Liver (tissue), 9 donors: ENCODE measurements around the gene PDE4D. TPM values are rescaled to one million over a fixed set of nuclear protein-coding genes. Genes with fewer than 3 reads are reported as not detected.

ENCODE experiments used
- DNase-seq: peaks from one replicate; pipeline ENCODE4 v3.0.0-alpha.2; 2017; ENCODE audit warnings: low spot score
- H3K27ac ChIP-seq, 2 donors: one replicate each; pipeline ENCODE4 v1.7.0; 2013; ENCODE audit warnings: inconsistent platforms in 2 of 2, low read length in 2 of 2, control low read depth in 1 of 2, low read depth in 1 of 2, mild to moderate bottlenecking in 1 of 2
- H3K27me3 ChIP-seq, 4 donors: one replicate each; pipeline versions ENCODE4 v1.6.1 to v1.7.0; 2013; ENCODE audit warnings: low read length in 3 of 4, inconsistent platforms in 1 of 4, mild to moderate bottlenecking in 1 of 4, moderate library complexity in 1 of 4; ENCODE audit not compliant: control insufficient read depth in 4 of 4, insufficient read depth in 4 of 4
- H3K36me3 ChIP-seq, 4 donors: one replicate each; pipeline versions ENCODE4 v1.6.1 to v1.7.0; 2013; ENCODE audit warnings: low read length in 3 of 4, mild to moderate bottlenecking in 3 of 4, low read depth in 1 of 4, moderate library complexity in 1 of 4; ENCODE audit not compliant: control insufficient read depth in 4 of 4, insufficient read depth in 3 of 4
- H3K4me1 ChIP-seq, 4 donors: one replicate each; pipeline versions ENCODE4 v1.6.1 to v1.7.0; 2013; ENCODE audit warnings: low read length in 3 of 4, mild to moderate bottlenecking in 3 of 4, moderate library complexity in 1 of 4; ENCODE audit not compliant: control insufficient read depth in 4 of 4, insufficient read depth in 4 of 4
- H3K4me3 ChIP-seq, 3 donors: one replicate each; pipeline versions ENCODE4 v1.6.1 to v1.7.0; 2013; ENCODE audit warnings: low read length in 3 of 3, control low read depth in 1 of 3, low read depth in 1 of 3, mild to moderate bottlenecking in 1 of 3
- H3K9ac ChIP-seq, 2 donors: one replicate each; pipeline ENCODE4 v1.7.0; 2013; ENCODE audit warnings: low read length in 2 of 2, mild to moderate bottlenecking in 2 of 2, moderate library complexity in 2 of 2, control low read depth in 1 of 2, low read depth in 1 of 2
- H3K9me3 ChIP-seq, 4 donors: one replicate each; pipeline versions ENCODE4 v1.6.1 to v1.7.0; 2013; ENCODE audit warnings: low read length in 3 of 4; ENCODE audit not compliant: control insufficient read depth in 4 of 4
- ATF3 ChIP-seq: IDR thresholded peaks from 2 replicates; pipeline ENCODE4 v1.6.1; 2016; ENCODE audit warnings: antibody characterized with exemption
- EGR1 ChIP-seq, 2 donors: IDR thresholded peaks; 2 replicates each; pipeline ENCODE4 v1.6.1; 2016 to 2018; ENCODE audit warnings: antibody characterized with exemption in 2 of 2, low read depth in 2 of 2
- FOXA2 ChIP-seq: IDR thresholded peaks from 2 replicates; pipeline ENCODE4 v1.6.1; 2016; ENCODE audit warnings: antibody characterized with exemption
- GABPA ChIP-seq, 2 donors: IDR thresholded peaks in 1 of 2; conservative IDR thresholded peaks in 1 of 2; 2 replicates each; pipeline ENCODE4 v1.6.1; 2016; ENCODE audit warnings: antibody characterized with exemption in 2 of 2, mild to moderate bottlenecking in 1 of 2, moderate library complexity in 1 of 2
- HNF4A ChIP-seq, 2 donors: conservative IDR thresholded peaks; 2 replicates each; pipeline ENCODE4 v1.6.1; 2016; ENCODE audit warnings: antibody characterized with exemption in 2 of 2, mild to moderate bottlenecking in 2 of 2
- NR2F2 ChIP-seq: IDR thresholded peaks from 2 replicates; pipeline ENCODE4 v1.6.1; 2016; ENCODE audit warnings: antibody characterized with exemption
- RXRA ChIP-seq, 2 donors: IDR thresholded peaks; 2 replicates each; pipeline ENCODE4 v1.6.1; 2017 to 2018; ENCODE audit warnings: antibody characterized with exemption in 2 of 2, mild to moderate bottlenecking in 1 of 2
- TAF1 ChIP-seq: conservative IDR thresholded peaks from 2 replicates; pipeline ENCODE4 v1.6.1; 2016; ENCODE audit warnings: antibody characterized with exemption, mild to moderate bottlenecking
- ZBTB33 ChIP-seq: IDR thresholded peaks from 2 replicates; pipeline ENCODE4 v1.6.1; 2016; ENCODE audit warnings: antibody characterized with exemption
- WGBS: extraction: QIAGEN DNeasy Blood & Tissue Kit; methylation state at CpG from one replicate; pipeline ENCODE4 v1.1.7; 2013; 5-methylcytosine and 5-hydroxymethylcytosine counted together
- polyA plus RNA-seq, 2 donors: library from polyadenylated mRNA; stranded (reverse) in 1 of 2; unstranded in 1 of 2; fragments of 200-250 nt in 1 of 2; fragments of >200 nt in 1 of 2; fragmentation: Nextera tagmentation in 1 of 2; extraction: Ambion mirVana in 1 of 2; gene quantifications; one replicate each; pipeline versions ENCODE4 v1.2.1 to v1.2.3, GENCODE V29; 2013 to 2015
- total RNA-seq, 2 donors: library from RNA; depleted of rRNA; stranded (reverse); fragments of >200 nt; gene quantifications; one replicate each; pipeline ENCODE4 v1.2.3, GENCODE V29; 2014
- TF ChIP-seq, protein P1 (sequence below): IDR thresholded peaks from 2 replicates; pipeline ENCODE4 v1.6.1; 2016; ENCODE audit warnings: antibody characterized with exemption
- TF ChIP-seq, protein P2 (sequence below): IDR thresholded peaks from 2 replicates; pipeline ENCODE4 v1.6.1; 2016; ENCODE audit warnings: antibody characterized with exemption, mild to moderate bottlenecking
- TF ChIP-seq, protein P3 (sequence below): fragments of 150-350 bp; IDR thresholded peaks from 2 replicates; pipeline ENCODE4 v1.5.1; 2017; ENCODE audit warnings: improper control_type of control experiment, low read depth, low read length; ENCODE audit not compliant: missing input control
- donor health status: healthy.
- donor health status: healthy.
- donor health status: healthy.
- donor health status: healthy.
- donor health status: healthy.

The PDE4D gene
- total and polyA plus RNA-seq, 4 donors = 0.67 to 11.9 (median 6.5) TPM

DNA sequence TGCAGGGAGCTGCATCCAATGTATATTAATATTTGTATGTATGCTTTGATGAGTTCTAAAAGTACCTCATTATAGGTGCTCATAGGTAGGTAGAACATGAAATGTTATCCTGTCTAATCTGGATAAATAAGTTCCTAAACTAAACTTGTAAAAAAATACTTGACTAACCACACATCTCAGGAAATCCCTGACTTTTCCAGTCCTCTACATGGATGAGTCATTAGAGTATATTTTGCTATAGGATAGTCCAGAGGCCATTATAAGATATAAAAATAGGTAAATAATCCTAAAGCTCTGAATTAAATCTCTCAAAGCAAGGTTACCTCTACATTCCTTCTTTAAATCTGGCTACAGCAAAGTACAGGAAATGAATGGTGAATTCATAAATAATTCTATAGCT lies 906.3 kb downstream of the PDE4D start:
- no peaks in the 10 kb centered on the region for H3K27me3 ChIP-seq
- H3K9ac ChIP-seq = no peak overlapping the region
- no peaks in the 10 kb centered on the region for H3K36me3 ChIP-seq
- H3K4me1 ChIP-seq = no peaks in the 10 kb centered on the region
- H3K27ac ChIP-seq = no peak overlapping the region
- H3K9me3 ChIP-seq = no peaks in the 10 kb centered on the region
- H3K4me3 ChIP-seq = no peak overlapping the region
- DNase-seq = no peak
- TF ChIP-seq TAF1 (no peak), FOXA2 (no peak), RXRA (IDR thresholded peaks at IDR 0.05) (no peak), GABPA (IDR thresholded peaks at IDR 0.05 in 1 of 2, conservative IDR thresholded peaks at IDR 0.05 in 1 of 2) (no peak)
- TF ChIP-seq, protein P1, sequence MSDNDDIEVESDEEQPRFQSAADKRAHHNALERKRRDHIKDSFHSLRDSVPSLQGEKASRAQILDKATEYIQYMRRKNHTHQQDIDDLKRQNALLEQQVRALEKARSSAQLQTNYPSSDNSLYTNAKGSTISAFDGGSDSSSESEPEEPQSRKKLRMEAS = no peak

DNA sequence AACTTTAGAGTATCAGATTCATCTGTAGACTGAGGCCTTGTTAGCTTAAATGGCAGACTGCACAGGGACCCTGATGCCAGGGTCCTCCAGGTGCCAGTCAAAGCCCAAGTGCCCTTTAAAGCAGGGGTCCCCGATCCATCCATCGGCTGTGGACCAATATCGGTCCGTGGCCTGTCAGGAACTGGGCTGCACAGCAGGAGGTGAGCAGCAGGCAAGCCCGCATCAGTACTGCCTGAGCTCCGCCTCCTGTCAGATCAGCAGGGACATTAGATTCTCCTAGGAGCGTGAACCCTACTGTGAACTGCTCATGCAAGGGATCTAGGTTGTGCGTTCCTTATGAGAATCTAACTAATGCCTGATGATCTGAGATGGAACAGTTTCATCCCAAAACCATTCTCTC lies 907.2 kb downstream of the PDE4D start:
- TF ChIP-seq GABPA (IDR thresholded peaks at IDR 0.05 in 1 of 2, conservative IDR thresholded peaks at IDR 0.05 in 1 of 2) = no peak
- TF ChIP-seq, protein P2, sequence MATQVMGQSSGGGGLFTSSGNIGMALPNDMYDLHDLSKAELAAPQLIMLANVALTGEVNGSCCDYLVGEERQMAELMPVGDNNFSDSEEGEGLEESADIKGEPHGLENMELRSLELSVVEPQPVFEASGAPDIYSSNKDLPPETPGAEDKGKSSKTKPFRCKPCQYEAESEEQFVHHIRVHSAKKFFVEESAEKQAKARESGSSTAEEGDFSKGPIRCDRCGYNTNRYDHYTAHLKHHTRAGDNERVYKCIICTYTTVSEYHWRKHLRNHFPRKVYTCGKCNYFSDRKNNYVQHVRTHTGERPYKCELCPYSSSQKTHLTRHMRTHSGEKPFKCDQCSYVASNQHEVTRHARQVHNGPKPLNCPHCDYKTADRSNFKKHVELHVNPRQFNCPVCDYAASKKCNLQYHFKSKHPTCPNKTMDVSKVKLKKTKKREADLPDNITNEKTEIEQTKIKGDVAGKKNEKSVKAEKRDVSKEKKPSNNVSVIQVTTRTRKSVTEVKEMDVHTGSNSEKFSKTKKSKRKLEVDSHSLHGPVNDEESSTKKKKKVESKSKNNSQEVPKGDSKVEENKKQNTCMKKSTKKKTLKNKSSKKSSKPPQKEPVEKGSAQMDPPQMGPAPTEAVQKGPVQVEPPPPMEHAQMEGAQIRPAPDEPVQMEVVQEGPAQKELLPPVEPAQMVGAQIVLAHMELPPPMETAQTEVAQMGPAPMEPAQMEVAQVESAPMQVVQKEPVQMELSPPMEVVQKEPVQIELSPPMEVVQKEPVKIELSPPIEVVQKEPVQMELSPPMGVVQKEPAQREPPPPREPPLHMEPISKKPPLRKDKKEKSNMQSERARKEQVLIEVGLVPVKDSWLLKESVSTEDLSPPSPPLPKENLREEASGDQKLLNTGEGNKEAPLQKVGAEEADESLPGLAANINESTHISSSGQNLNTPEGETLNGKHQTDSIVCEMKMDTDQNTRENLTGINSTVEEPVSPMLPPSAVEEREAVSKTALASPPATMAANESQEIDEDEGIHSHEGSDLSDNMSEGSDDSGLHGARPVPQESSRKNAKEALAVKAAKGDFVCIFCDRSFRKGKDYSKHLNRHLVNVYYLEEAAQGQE = no peak
- no peak for TF ChIP-seq HNF4A (conservative IDR thresholded peaks at IDR 0.05)
- no peak for TF ChIP-seq ZBTB33
- no peak for TF ChIP-seq ATF3
- no peak for TF ChIP-seq EGR1 (IDR thresholded peaks at IDR 0.05; ENCODE audit: low read depth in 2 of 2)
- TF ChIP-seq, protein P3, sequence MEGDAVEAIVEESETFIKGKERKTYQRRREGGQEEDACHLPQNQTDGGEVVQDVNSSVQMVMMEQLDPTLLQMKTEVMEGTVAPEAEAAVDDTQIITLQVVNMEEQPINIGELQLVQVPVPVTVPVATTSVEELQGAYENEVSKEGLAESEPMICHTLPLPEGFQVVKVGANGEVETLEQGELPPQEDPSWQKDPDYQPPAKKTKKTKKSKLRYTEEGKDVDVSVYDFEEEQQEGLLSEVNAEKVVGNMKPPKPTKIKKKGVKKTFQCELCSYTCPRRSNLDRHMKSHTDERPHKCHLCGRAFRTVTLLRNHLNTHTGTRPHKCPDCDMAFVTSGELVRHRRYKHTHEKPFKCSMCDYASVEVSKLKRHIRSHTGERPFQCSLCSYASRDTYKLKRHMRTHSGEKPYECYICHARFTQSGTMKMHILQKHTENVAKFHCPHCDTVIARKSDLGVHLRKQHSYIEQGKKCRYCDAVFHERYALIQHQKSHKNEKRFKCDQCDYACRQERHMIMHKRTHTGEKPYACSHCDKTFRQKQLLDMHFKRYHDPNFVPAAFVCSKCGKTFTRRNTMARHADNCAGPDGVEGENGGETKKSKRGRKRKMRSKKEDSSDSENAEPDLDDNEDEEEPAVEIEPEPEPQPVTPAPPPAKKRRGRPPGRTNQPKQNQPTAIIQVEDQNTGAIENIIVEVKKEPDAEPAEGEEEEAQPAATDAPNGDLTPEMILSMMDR = no peak
- no peak for TF ChIP-seq RXRA (IDR thresholded peaks at IDR 0.05)
- TF ChIP-seq NR2F2 = no peak
- TF ChIP-seq, protein P1 = no peak
- WGBS = 67% methylated on average over 8 of the region's 8 CpGs
- H3K9ac ChIP-seq = no peak overlapping the region
- H3K27ac ChIP-seq = no peak overlapping the region
- H3K36me3 ChIP-seq = no peaks in the 10 kb centered on the region
- no peaks in the 10 kb centered on the region for H3K4me1 ChIP-seq
- H3K4me3 ChIP-seq = no peak overlapping the region
- H3K9me3 ChIP-seq = no peaks in the 10 kb centered on the region
- no peaks in the 10 kb centered on the region for H3K27me3 ChIP-seq
- DNase-seq = no peak
